ENCODE data around the gene MARS1. TPM values are rescaled to one million over a fixed set of nuclear protein-coding genes. Genes with fewer than 3 reads are reported as not detected.

Gene MARS1
- total and polyA plus RNA-seq, 2 experiments from 2014 or later, result 266 to 351 TPM

GRCh38 chr12:57488402-57489156 is 711 bp downstream of the MARS1 start (continued):
- TF ChIP-seq ZNF462 (CRISPR knock-in tag; IDR thresholded peaks at IDR 0.05), result no peak
- TF ChIP-seq CREB1 (CRISPR knock-in tag; IDR thresholded peaks at IDR 0.05; ENCODE audit: low read depth), result no peak
- no peak for TF ChIP-seq EZH2phosphoT487 (IDR thresholded peaks at IDR 0.05; ENCODE audit: unreplicated experiment)
- no peak for TF ChIP-seq ZNF114 (CRISPR knock-in tag; IDR thresholded peaks at IDR 0.05)
- TF ChIP-seq STAT1 (IDR thresholded peaks at IDR 0.05; ENCODE audit: unreplicated experiment), result no peak
- no peak for TF ChIP-seq ETS1 (IDR thresholded peaks at IDR 0.05)

DNA sequence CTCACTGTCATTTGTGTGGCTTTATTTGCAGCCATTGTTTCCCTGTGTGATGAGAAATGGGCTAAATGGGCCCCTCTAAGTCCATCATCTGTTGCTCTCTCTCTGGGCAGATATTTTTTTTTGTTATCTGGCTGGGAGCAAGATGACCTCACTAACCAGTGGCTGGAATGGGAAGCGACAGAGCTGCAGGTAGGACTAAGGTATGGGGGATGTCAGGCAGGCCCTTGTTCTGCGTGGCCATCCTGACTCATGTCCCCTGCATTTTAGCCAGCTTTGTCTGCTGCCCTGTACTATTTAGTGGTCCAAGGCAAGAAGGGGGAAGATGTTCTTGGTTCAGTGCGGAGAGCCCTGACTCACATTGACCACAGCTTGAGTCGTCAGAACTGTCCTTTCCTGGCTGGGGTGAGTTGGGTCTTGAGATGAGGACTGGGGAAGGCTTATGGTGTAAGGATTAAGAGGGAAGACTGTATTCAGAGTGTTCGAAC is 1.3 kb downstream of the MARS1 start:
- H3F3A ChIP-seq (replicated peaks; ENCODE audit: low read depth), result peaks cover 42% of the 10 kb centered on the region
- Mint-ChIP-seq H3K9me3 (no peaks in the 10 kb centered on the region), H3K36me3 (ENCODE audit: low read depth) (peaks cover 59% of the 10 kb centered on the region), H3K27me3 (ENCODE audit: insufficient read depth, low read depth, poor library complexity) (peaks cover 15% of the 10 kb centered on the region), H3K4me1 (peaks cover 10% of the 10 kb centered on the region), H3K4me3 (peak overlapping the region; percentile 88), H3K27ac (peak overlapping the region; percentile 99)
- H4K20me1 ChIP-seq (replicated peaks; ENCODE audit: insufficient read depth), result peaks cover 34% of the 10 kb centered on the region
- peaks cover 47% of the 10 kb centered on the region for H3K36me3 ChIP-seq (ENCODE audit: insufficient read depth)
- H3K4me1 ChIP-seq (ENCODE audit: insufficient read depth), result no peaks in the 10 kb centered on the region; the same call in 1 of the 2 replicates
- H3K4me2 ChIP-seq, result peak overlapping the region; percentile 100
- DNase-seq (ENCODE audit: low spot score) (no peak), ATAC-seq (no peak)
- no peaks in the 10 kb centered on the region for H3K9me2 ChIP-seq (ENCODE audit: insufficient read depth)
- H3K27me3 ChIP-seq (ENCODE audit: insufficient read depth), result no peaks in the 10 kb centered on the region
- H3K79me2 ChIP-seq (replicated peaks; ENCODE audit: insufficient read depth), result peaks cover 34% of the 10 kb centered on the region
- H3K4me3 ChIP-seq, result peak overlapping the region; percentile 100
- TF ChIP-seq EZH2phosphoT487 (IDR thresholded peaks at IDR 0.05; ENCODE audit: unreplicated experiment) (no peak), JUNB (IDR thresholded peaks at IDR 0.05; ENCODE audit: unreplicated experiment) (no peak), REST (IDR thresholded peaks at IDR 0.05; ENCODE audit: unreplicated experiment) (no peak), NANOG (IDR thresholded peaks at IDR 0.05; ENCODE audit: borderline replicate concordance) (no peak)
- H3K27ac ChIP-seq (ENCODE audit: low read depth), result peak overlapping the region; percentile 88
- H2AFZ ChIP-seq, result no peak overlapping the region

All from GM23338 (cell line).